Fibroblast of upper back skin (primary cell): Measurements from ENCODE around the gene H2AZ1.
"Not testable (repeated sequence)": the region's sequence is repeated elsewhere in the genome, so short reads cannot be mapped to it uniquely, and the experiment has no call there.

Experiments used
- DNase-seq: peaks from one replicate; pipeline ENCODE4 v3.0.0-alpha.2; 2013

The H2AZ1 gene

DNA sequence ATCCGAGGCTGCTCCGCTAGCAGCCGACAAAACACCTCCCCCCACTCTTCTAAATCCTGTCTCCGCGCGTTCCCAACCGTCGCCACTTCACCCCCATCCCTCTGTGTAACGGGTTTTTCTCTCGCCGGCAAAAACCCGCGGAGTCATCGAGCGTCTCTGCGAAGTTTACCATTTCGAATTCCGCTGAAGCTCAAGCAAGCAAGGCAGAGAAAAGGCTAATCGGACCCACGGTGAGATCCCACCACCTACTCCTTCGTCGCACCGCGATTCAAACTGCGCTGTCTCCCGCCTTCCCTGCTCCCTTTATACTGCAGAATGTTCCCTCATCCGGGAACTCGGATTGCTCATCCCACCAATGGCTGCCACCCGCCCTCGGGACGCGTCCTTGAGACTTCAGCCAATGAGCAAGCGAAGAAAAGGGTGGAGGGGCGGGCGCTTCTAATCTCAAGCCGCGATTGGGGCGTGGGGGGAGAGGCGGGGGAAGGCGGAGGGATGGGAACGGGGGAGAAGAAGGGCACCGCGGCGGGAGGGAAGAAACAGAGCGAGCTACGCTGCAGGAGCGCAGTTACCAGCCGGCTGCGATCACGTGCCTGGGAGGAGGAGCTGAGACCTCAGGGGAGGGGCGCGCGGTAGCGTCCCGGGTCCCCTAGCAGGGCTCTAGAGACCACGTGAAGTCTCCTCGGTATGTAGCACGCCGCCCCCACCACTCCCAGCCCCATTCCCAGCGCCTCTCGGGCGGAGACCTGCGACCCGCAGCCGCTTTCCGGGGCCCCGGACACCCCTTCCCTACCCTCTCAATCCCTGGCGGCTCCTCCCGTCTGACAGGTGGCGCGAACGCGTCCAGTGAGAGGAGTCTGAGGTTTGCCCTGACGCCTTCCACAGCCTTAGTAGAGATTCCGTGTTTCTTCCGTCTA lies at the start of gene H2AZ1:
H2AZ1 (minus strand) TSS at position 277 of the 914 bp plus-strand sequence; CDS start at position 172, 105 bp downstream.
- DNase-seq = peak; percentile 99

DNA sequence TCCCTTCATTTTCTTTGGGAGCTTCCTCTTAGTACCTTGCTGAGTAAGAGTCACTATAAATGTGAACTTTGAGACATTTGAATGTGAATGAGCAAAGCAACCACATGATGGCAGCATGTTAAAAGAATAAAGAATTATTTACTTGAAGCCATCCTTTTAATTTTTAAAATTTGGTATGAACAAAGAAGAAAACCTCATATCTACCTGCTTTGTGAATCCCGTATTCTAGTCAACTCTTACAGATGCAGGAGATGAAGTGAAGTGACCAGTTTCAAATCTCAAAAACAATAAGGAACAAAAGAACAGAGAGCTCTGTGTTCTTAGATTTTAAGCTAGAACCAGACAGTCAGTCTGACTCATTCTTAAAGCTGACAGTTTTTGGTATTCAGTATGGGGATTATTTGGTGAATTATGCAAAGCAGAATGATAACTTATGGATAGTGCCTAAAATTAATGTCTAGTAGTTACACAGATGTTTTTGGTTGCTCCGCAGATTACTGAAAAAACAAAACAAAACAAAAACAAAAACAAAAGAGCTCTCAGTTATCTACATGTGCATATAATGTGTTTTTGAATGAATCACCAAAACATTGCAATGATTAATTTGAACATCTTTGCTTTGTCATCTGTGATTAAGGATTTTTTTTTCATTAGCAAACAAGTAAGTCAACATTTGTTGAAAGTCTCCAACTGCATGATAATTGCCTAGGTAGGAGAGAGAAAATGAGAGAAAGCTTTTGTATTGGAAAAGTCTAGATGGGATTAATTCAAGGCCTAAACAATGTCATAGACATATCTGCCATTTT lies 48.2 kb upstream of the H2AZ1 start:
- peak; percentile 43 for DNase-seq

DNA sequence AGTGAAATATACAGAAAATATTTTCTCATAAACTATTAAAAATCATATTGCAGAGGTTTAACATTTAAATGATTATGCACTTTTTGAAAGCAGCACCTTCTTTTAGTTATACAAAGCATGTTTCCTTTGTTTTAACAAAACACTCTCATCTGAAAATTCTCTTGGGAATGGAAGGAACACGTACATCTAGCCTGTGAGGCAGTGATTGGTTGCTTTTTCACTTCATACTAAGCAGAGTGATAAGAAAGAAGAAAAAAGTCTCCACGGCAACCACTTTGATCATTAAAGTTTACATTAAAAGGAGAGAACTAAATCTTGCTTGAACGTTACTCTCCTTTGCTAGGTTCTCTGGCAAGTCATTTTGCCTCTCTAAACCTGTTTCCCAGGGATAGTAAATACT lies 41.7 kb upstream of the H2AZ1 start:
- peak; percentile 8 for DNase-seq

DNA sequence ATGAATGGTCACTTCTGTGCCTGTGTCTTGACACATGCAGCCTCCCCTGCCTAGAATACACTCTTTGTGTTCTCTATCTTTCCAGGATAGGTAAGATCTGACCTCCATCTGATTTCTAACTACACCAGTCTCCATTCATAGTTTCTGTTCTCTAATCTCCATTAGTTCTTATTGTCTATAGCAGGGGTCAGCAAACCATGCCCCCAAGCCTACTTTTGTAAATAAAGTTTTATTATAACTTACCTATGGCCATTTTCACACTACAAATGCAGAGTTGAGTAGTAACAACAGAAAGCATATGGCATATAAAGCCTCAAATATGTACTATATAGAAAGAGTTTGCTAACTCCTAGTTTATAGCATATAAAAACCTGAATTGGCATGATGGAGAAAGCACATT lies 37.6 kb upstream of the H2AZ1 start:
- DNase-seq = no peak

DNA sequence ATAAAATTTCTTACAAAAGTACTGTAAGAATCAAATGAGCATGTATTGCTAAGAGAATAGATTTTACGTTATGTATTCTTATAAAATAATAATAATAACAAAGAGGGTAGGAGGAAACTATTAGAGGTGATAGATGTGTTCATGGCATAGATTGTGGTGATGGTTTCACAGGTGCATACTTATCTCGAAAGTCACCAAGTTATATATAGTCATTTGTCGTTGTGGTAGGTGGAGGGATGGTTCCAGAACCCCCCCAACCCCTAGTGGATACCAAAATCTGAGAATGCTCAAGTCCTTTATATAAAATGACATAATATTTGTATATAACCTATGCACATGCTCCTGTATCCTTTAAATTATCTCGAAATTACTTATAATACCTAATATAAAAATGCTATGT lies 36.7 kb upstream of the H2AZ1 start:
- DNase-seq = no peak

DNA sequence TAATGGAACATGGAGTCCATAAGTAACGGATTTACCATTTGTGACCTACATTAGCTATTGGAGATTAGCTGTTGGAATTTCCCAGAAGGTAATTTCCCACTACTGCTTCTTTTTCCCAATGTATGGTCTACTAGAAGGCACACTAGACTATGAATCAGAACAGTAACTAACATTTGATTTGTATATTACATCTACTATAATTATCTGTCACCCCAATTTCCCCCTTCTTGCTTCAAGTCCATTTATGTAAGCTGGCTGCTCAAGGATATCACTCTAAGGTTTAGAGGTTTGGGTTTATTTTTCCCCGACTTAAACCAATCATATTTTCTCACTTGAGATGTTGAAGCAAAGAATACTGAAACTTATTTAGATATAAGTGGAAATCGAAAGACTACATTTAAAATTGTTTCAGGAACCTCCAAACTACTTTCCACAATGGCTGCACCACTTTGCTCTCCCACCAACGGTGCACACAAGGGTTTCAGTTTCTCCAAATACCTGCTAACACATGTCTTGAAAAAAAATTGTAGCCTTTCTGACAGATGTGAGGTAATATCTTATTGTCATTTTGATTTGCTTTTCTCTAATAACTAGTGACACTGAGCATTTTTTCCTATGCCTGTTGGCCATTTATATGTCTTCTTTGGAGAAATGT lies 33.3 kb upstream of the H2AZ1 start:
- no peak for DNase-seq

DNA sequence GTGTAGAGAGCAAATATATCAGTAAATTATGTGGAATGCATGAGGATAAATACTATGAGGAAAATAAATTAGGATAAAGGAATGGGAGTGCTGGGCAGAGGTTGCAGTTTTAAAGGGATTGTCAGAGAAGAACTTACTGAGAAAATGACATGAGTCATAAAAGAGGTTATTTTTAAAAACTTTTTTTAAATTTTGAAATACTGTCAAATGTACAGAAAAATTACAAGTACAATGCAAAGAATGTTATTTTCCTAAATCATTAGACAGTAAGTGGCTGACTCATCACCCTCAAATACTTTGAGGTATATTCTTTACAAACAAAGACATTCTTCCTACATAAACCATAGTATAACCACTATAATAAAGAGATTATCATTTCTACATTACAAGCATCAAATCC lies 29.8 kb upstream of the H2AZ1 start:
- DNase-seq = peak; percentile 83

DNA sequence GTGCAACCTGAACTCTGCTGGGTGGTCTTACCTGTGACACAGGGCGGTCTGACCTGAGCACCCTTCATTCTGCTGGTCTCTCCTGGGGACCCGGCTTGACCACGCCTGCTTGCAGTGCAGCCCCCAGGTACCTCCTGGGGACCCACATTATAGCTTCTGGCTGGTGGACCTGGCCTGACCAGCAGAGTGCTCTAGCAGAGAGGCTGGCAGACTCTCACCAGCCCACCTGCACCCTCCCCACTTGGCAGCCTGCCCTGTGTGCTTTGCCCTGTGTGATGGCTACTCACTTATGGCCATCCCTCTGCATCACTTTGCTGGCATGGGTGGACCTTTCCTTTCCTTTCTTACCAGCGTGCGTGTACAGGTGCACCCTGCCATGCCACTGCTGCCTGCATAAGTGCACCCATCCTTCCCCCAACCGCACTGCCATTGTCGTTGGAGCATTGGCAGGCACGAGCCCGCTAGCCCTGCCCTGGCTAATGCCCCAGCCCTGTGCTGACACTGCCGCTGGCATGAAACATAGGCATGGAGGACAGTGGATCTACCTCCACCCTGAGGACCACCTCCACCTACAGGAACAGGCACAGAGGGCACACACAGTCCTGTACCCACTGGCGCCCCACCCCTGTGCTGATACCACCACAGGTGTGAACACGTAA lies 21.5 kb upstream of the H2AZ1 start:
- no peak for DNase-seq

DNA sequence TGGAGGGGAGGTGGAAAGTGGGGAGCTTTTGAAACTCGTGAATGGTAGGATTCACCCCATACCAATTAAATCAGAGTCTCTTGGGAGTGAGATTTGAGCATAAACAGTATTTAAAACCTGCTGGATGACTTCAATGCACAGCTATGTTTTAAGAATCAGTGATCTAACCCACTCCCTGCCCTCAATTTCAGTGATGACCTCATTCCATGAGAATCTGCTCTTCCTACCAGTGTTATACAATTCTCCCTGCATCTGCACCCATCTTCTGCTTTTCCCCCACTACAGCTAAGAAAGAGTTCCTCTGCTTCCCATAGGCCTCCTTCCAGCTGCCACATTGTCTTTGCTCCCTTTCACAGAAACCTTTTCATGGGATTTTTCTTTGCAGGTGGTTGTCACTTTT lies 18.3 kb upstream of the H2AZ1 start:
- peak; percentile 83 for DNase-seq

DNA sequence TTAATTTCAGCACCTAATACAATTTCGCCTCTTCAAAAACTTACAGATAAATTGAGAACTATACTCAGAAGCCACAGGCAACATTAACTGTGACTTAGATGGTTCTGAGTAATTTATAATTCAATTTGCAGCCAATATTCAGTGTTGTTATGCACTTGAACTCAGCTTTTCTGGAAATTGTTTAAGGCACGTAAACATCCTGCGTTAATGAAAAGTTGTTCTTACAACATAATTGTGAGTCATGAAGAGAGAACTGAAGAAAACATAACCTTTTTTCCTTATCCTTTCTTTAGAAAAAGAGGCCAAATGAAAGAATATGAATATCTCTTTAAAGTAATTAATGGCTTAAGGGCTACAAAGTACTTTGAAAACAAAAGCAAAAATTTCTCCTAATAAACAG lies 16.6 kb upstream of the H2AZ1 start:
- no peak for DNase-seq

DNA sequence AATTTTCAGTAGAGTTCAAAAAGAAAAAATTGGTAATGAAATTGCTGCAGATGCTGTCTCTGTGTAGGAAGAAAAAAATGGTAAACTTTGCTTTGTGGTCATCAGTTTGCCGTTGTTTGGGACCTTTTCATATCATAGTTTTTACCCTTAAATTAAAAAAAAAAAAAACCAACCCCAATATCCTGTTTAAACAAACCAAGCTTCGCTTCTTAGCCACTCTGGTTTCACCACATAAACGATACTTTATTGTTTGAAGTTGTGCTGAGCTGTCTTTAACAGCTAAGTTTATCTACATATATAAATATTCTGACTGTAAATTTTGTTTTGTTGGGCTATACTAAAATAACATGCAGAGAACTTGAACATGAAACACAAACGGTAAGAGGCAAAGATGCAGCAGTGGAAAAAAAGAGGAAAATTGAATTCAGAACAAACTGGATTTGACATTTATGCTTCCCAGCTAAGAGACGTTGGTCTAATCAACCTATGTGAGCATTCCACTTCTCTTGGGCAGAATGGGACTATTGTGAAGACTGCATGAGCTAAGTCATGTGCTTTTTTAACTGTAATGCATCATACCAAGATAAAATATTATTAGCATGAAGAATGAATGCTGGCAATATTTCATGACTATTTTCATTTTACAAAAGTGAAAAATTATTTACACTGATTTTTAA lies 15.7 kb upstream of the H2AZ1 start:
- DNase-seq = no peak

DNA sequence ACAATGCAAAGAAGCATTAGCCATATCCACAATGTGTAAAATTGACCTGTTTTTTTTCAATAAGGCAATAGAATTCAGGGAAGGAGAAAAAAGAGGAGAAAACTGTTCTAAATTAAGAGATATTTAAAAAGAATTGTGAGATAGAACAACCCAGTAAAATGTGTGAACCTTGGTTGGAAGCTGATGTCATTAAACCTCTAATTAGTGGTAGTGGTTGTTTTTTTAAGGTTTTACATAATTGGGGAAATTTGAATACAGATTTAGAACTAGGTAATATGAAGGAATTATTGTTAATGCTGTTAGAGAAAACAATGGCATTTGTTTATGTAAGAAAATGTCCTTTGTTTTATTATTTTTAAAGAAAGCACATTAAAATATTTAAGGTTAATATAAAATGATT lies 15.1 kb upstream of the H2AZ1 start:
- DNase-seq = no peak

DNA sequence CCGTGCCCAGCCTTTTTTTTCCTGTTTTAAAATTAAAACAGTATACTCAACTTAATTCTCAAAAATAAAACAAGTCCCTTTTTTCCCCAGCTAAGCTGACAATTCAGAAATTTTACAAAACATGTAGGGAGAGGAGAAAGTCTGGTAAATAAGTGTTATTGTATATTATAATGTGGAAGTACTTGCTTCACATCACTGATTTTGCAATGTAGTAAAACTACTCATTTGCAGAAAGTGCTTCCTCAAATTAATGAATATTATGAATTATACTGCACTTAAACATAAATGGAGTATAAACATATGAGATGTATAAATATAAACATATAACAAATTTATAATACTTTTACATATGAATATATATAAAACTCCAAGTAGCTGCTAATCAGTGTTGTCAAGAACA lies 11.6 kb upstream of the H2AZ1 start:
- no peak for DNase-seq

DNA sequence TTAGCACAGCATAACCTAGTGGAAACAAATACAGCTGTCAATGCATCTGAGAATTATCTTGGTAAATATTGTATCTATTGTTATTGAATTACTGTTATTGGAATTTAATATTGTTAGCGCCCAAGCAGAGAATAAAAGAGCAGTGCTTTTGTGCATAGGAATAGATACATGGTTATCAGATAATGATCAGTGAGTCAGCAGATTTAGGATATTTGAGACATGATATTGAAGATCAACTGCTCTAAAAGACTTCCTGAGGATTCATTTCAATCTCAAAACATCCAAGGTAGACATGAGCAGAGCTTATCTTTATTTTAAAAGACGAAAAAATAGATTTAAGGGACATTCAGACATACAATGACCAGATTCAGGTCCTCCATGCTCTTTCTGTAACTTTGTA lies 10.6 kb upstream of the H2AZ1 start:
- DNase-seq = no peak

DNA sequence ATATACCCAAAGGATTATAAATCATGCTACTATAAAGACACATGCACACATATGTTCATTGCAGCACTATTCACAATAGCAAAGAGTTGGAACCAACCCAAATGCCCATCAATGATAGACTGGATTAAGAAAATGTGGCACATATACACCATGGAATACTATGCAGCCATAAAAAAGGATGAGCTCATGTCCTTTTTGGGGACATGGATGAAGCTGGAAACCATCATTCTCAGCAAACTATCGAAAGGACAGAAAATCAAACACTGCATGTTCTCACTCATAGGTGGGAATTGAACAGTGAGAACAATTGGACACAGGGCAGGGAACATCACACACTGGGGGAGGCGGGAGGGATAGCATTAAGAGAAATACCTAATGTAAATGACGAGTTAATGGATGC lies 8.1 kb upstream of the H2AZ1 start:
- DNase-seq = not testable (repeated sequence)

DNA sequence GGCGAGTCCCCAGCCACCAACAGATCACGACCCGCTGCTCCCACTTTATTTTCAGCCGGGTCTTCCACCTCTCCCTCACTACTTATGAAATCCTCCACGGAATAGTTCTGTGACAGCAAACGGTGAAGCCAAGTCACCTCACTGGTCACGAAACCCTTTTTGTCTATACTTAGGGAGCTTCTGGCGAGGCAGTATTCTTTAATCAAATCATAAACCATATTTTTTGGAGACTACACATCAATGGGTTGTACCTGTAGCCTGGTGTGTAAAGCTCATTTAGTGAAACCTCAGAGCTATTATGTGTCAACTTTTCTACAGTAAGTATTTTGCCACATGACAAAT lies 809 bp upstream of the H2AZ1 start:
- no peak for DNase-seq

DNA sequence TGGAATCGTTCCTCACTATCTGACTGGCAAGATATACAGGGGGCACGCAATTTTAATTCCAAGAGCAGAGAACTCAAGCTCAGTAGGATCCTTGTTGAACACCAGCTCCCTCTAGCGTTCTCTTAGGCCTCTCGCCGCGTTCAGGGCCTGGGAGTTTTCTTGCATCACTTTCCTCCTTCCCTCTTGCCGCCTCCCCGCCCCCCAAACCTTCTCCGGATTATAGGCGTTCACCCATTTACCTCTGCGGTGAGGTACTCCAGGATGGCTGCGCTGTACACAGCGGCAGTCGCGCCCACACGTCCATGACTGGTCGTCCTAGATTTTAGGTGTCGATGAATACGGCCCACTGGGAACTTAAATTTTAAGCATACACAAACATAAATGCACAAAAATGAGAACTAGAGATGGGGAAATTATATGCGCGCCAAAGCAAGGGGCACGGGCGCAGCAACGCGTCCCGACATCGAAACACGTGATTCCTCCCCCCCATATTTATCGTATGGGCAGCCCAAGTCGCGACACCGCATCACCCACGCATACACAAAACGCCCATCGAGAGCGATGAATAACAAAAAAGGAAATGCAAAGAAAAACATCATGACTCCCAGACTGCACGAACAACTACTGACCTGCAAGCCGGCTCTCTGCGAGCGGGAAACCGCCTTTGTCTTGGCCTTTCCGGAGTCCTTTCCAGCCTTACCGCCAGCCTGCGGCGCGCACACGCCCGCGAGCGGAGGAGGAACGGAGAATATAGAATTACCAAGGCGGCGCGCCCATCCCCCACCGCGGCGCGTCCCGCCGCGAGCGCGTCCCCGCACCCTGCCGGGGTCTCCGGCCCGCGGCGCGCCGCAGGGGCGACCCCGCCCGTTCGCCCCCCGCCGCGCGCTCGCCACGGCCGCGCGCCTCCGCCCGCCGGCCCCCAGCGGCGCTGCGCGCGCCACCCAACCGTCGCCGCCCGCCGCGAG lies 759 bp downstream of the H2AZ1 start:
- peak; percentile 96 for DNase-seq

DNA sequence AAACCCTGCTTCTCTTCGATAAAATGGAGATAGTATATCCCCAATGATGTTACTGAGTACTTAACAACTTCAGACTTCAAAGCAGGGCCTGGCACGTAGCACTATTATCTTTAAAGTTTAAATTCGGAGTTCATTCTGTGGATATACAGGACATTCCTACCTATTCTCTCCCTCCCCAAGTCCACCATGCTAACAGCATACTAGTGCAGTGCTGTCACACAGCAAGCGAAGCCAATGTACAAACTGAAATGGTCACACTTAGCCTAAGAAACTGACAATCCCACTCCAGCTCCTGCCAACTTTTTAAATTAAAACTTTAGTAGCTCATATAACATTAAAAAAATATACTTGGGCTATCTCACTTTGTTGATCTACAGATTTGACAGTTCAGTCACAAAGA lies 2.5 kb downstream of the H2AZ1 start:
- no peak for DNase-seq

DNA sequence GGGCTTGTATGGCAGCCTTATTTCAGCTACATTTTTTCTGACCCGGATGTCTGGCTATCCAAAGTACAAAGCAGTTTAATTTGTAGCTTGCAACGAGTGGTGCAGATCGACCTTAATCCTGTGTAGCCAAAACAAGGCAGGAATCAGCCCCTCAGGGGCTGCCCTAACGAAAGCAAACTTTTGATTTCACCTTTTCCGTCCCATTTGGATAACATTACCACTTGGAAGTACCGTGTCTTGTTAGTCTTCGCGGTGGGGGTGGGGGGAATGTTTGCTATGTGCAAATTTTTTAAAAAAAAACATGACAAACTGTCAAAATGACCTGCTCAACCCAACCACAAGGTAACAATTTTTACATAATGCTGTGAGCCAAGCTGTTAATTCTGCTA lies 2.9 kb downstream of the H2AZ1 start:
- no peak for DNase-seq

DNA sequence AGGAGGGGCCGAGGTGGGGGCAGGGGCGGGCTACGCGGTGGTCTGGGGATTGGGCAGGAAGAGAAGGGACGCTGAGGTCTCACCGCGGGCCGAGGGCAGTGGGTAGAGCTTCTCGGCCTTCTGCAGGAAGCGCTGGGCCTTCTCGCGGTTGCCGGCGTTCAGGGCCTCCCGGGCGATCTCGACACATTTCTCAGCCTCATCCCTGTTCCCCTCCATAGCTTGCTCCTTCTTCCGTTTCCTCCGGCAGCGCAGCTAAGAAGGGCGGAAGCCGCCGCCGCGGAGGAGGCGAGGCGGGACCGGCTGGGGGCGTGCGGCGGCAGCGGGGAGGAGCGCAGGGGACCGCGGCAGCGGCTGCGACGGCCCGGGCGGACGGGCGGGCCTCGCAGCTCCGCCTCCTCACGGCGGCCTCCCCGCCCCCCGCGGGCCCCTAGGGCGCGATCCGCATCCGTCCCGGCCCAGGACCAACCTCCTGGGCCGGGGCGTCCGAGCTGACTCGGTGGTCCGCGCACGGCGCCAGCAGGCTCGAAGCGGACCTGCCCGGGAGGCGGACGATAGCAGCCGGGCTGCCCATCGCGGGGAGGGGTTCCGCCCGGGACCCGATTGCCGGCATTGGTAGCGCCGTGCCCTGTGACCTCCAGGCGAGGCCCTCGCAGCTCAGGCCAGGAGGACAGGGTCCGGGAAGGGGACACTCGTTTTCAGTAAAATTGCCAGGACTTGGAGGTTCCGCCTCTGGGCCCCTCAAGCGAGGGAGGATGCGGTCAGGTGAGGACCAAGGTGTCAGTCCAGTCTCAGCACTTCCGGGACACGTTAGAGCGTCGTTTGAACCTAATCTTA lies 3.5 kb downstream of the H2AZ1 start, which contains the start of gene DNAJB14:
DNAJB14 (minus strand) TSS at position 263 of the 834 bp plus-strand sequence; CDS start at position 216, 47 bp downstream.
- peak; percentile 78 for DNase-seq
